Tibial nerve (tissue), 3 donors: ENCODE results near the gene OGFOD1.

Experiments used
- CTCF ChIP-seq, 5 experiments: fragments of 200-600 bp in 3 of 5; fragments of 450-650 bp in 2 of 5; sonication (generic) in 3 of 5; IDR thresholded peaks; one replicate each; pipeline ENCODE4 v1.5.1; 2016 to 2019; ENCODE audit warnings: antibody characterized with exemption in 5 of 5, mild to moderate bottlenecking in 3 of 5, moderate library complexity in 2 of 5
- POLR2A ChIP-seq, 2 donors: fragments of 450-650 bp; IDR thresholded peaks; one replicate each; pipeline ENCODE4 v1.6.1; 2017; ENCODE audit warnings: antibody characterized with exemption in 2 of 2, mild to moderate bottlenecking in 2 of 2, moderate library complexity in 2 of 2

DNA sequence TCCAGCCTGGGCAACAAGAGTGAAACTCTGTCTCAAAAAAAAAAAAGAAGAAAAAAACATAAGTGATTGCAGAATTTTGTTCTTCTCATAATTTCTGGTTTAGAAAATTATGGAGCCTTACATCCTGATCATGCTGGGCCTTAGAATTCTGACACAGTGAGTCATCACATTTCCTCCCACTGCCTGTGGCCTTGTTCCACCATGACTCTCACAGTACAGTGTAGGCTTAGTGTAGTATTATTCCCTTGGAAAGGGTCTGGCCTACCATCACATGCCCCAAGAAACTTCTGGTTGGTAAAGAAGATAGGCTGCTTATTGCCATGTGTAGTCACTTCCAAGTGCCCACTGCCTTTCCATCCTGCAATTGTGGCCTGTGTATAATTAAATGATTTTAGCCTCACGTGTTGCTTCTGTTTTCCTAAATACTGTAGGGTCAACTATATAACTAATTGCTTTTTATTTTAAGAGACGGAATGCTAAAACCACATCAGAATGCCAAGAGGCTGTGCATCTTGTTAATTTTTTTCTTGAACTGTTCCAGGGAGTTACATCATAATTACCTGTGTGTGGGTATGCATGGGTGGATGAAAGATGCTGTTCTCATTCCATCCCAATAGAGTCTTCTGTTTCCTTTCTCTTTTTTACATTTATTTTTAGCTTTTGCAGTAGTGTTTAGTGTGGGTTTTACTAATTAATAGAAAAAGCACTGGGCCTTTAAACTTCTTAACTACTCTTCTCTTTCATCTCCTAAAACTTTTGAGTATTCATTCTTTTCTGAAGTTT, 25.9 kb downstream of the OGFOD1 start:
- TF ChIP-seq CTCF (IDR thresholded peaks at IDR 0.05) (no peak), POLR2A (IDR thresholded peaks at IDR 0.05) (no peak)
